Keratinocyte (primary cell): ENCODE measurements around the gene MDFI. TPM values are rescaled to one million over a fixed set of nuclear protein-coding genes. Genes with fewer than 3 reads are reported as not detected.

Source experiments
- DNase-seq: peaks from one replicate; pipeline ENCODE4 v3.0.0-alpha.2; 2011; ENCODE audit warnings: low read depth, missing footprints, low spot score
- FAIRE-seq: peaks from 2 replicates; lab custom pipeline; 2011; peaks lifted over from hg19 to GRCh38; lab: Jason Lieb, UNC
- H2AFZ ChIP-seq: 2 replicates; pipeline ENCODE4 v1.6.0; 2012; ENCODE audit warnings: low read length, control low read depth, inconsistent platforms; ENCODE audit not compliant: control insufficient read depth
- H3K27ac ChIP-seq: 2 replicates; pipeline ENCODE4 v1.5.1; 2011; ENCODE audit warnings: low read length; ENCODE audit not compliant: control insufficient read depth, insufficient read depth
- H3K27me3 ChIP-seq: 3 replicates; pipeline ENCODE4 v1.6.0; 2011; ENCODE audit warnings: low read length; ENCODE audit not compliant: control insufficient read depth, insufficient read depth; ENCODE audit errors: extremely low read depth
- H3K36me3 ChIP-seq, 2 experiments: 2 replicates in 1 of 2; 3 replicates in 1 of 2; pipeline ENCODE4 v1.5.1; 2011; ENCODE audit warnings: low read length in 2 of 2, mild to moderate bottlenecking in 1 of 2; ENCODE audit not compliant: control insufficient read depth in 2 of 2, insufficient read depth in 2 of 2; ENCODE audit errors: extremely low read depth in 1 of 2
- H3K4me1 ChIP-seq: 3 replicates; pipeline ENCODE4 v1.5.1; 2011; ENCODE audit warnings: low read length; ENCODE audit not compliant: control insufficient read depth, insufficient read depth; ENCODE audit errors: extremely low read depth
- H3K4me2 ChIP-seq: 3 replicates; pipeline ENCODE4 v1.6.0; 2011; ENCODE audit warnings: low read depth, low read length; ENCODE audit not compliant: control insufficient read depth, insufficient read depth; ENCODE audit errors: extremely low read depth
- H3K4me3 ChIP-seq, 3 experiments: fragments of 200-600 bp in 1 of 3; sonication (generic) in 1 of 3; 2 replicates in 2 of 3; 3 replicates in 1 of 3; pipeline ENCODE4 v1.5.1; 2011 to 2016; ENCODE audit warnings: low read length in 3 of 3, mild to moderate bottlenecking in 3 of 3, control low read depth in 2 of 3, inconsistent platforms in 1 of 3, low read depth in 1 of 3, mixed read lengths in 1 of 3, mixed run types in 1 of 3, moderate library complexity in 1 of 3; ENCODE audit not compliant: control insufficient read depth in 2 of 3, insufficient read depth in 2 of 3; ENCODE audit errors: extremely low read depth in 1 of 3
- H3K79me2 ChIP-seq: 2 replicates; pipeline ENCODE4 v1.6.0; 2012; ENCODE audit warnings: low read length; ENCODE audit not compliant: control insufficient read depth, insufficient read depth
- H3K9ac ChIP-seq: 3 replicates; pipeline ENCODE4 v1.6.0; 2011; ENCODE audit warnings: low read length; ENCODE audit not compliant: control insufficient read depth, insufficient read depth; ENCODE audit errors: extremely low read depth
- H3K9me1 ChIP-seq: 3 replicates; pipeline ENCODE4 v1.6.0; 2011; ENCODE audit warnings: low read length; ENCODE audit not compliant: control insufficient read depth, insufficient read depth; ENCODE audit errors: extremely low read depth
- H3K9me3 ChIP-seq: 2 replicates; pipeline ENCODE4 v1.5.1; 2012; ENCODE audit warnings: low read depth, low read length; ENCODE audit not compliant: control insufficient read depth
- H4K20me1 ChIP-seq: 3 replicates; pipeline ENCODE4 v1.6.0; 2011; ENCODE audit warnings: low read length; ENCODE audit not compliant: control insufficient read depth, insufficient read depth; ENCODE audit errors: extremely low read depth
- CTCF ChIP-seq, 3 experiments: IDR thresholded peaks in 1 of 3; conservative IDR thresholded peaks in 1 of 3; optimal IDR thresholded peaks in 1 of 3; 2 replicates in 2 of 3; 3 replicates in 1 of 3; pipeline versions ENCODE3 to v1.5.1; 2011; ENCODE audit warnings: low read length in 3 of 3, mild to moderate bottlenecking in 3 of 3, moderate library complexity in 2 of 3, control low read depth in 1 of 3, inconsistent platforms in 1 of 3; ENCODE audit not compliant: insufficient read depth in 2 of 3; ENCODE audit errors: extremely low read depth in 1 of 3
- EZH2 ChIP-seq: IDR thresholded peaks from one replicate; pipeline ENCODE4 v1.6.1; 2012; ENCODE audit warnings: inconsistent platforms, mild to moderate bottlenecking, low read length, moderate library complexity
- dilution Hi-C: fragments of 300-500 bp; cut with MboI; formaldehyde crosslinking; loops from one replicate; pipeline ENCODE4 v1.7.0; 2020; ENCODE audit warnings: low sequenced_read_pairs; ENCODE audit not compliant: extremely low pct_ligation_motif_present
- polyA plus RNA-seq, 5 experiments: library from polyadenylated mRNA; depleted of rRNA in 3 of 5; stranded (reverse) in 3 of 5; stranded (forward) in 1 of 5; unstranded in 1 of 5; fragments of >200 nt; gene quantifications; 1 replicate in 1 of 5; 2 replicates in 3 of 5; 3 replicates in 1 of 5; pipeline versions ENCODE4 v1.2.1 to v1.2.3, GENCODE V29; 2011 to 2012; ENCODE audit warnings: missing spikeins in 2 of 5, low read depth in 1 of 5, low replicate concordance in 1 of 5

Gene MDFI
- polyA plus RNA-seq, 1 donor (not counting 4 experiments of a cell fraction or from before 2014, with no cell fraction given) = 60.1 TPM

- H3K79me2 ChIP-seq = no peaks in the 10 kb centered on the region
- dilution Hi-C loops = no loop called here
- peaks cover 11 to 20% of the 10 kb centered on the region in 2 experiments for H3K36me3 ChIP-seq
- no peak overlapping the region for H3K9ac ChIP-seq
- H3K9me1 ChIP-seq = no peaks in the 10 kb centered on the region
- DNase-seq (no peak), FAIRE-seq (peak; percentile 56)
- TF ChIP-seq CTCF (optimal IDR thresholded peaks at IDR 0.05 in 1 of 3, IDR thresholded peaks at IDR 0.05 in 1 of 3, conservative IDR thresholded peaks at IDR 0.05 in 1 of 3; ENCODE audit: extremely low read depth in 1 of 3, insufficient read depth in 2 of 3, low read length in 3 of 3) = peak; percentile 87 to 91 (median 91)
- no peak for TF ChIP-seq EZH2
- H2AFZ ChIP-seq = no peak overlapping the region
- H3K9me3 ChIP-seq = no peaks in the 10 kb centered on the region
- no peak overlapping the region for H3K4me2 ChIP-seq
- no peak overlapping the region for H3K27ac ChIP-seq
- H3K27me3 ChIP-seq = no peaks in the 10 kb centered on the region
- peaks cover 5% of the 10 kb centered on the region for H4K20me1 ChIP-seq
- H3K4me3 ChIP-seq = no peak overlapping the region
- no peaks in the 10 kb centered on the region for H3K4me1 ChIP-seq
Observed at GRCh38 chr6:41591859-41592502, 46.3 kb upstream of the MDFI start.

- TF ChIP-seq EZH2 = no peak
- no peak for TF ChIP-seq CTCF (optimal IDR thresholded peaks at IDR 0.05 in 1 of 3, IDR thresholded peaks at IDR 0.05 in 1 of 3, conservative IDR thresholded peaks at IDR 0.05 in 1 of 3; ENCODE audit: extremely low read depth in 1 of 3, insufficient read depth in 2 of 3, low read length in 3 of 3)
Observed at GRCh38 chr6:41593406-41593805, 44.9 kb upstream of the MDFI start.

More at GRCh38 chr6:41593406-41593805, 44.9 kb upstream of the MDFI start:
- H3K9ac ChIP-seq = no peak overlapping the region
- H3K79me2 ChIP-seq = no peaks in the 10 kb centered on the region
- no peak for DNase-seq
- H3K4me1 ChIP-seq = no peaks in the 10 kb centered on the region
- peaks cover 11 to 16% of the 10 kb centered on the region in 2 experiments for H3K36me3 ChIP-seq
- H3K9me3 ChIP-seq = no peaks in the 10 kb centered on the region
- no peak for FAIRE-seq
- dilution Hi-C loops = no loop called here
- no peak overlapping the region for H3K4me3 ChIP-seq
- H3K27me3 ChIP-seq = no peaks in the 10 kb centered on the region
- no peak overlapping the region for H3K27ac ChIP-seq
- H2AFZ ChIP-seq = no peak overlapping the region
- no peak overlapping the region for H3K4me2 ChIP-seq
- H4K20me1 ChIP-seq = peaks cover 5% of the 10 kb centered on the region
- no peaks in the 10 kb centered on the region for H3K9me1 ChIP-seq
